GM18526 (cell line): ENCODE measurements around the gene LYZL6.

Source experiments
- POLR2A ChIP-seq: IDR thresholded peaks from 3 replicates; pipeline ENCODE4 v1.6.1; 2011; ENCODE audit not compliant: insufficient read length; ENCODE audit errors: extremely low read depth

The LYZL6 gene

GRCh38 chr17:35901631-35902175 is 41.8 kb downstream of the LYZL6 start:
- TF ChIP-seq POLR2A: no peak

- no peak for TF ChIP-seq POLR2A
These were observed 42.6 kb downstream of the LYZL6 start for GRCh38 chr17:35900708-35901480.

- TF ChIP-seq POLR2A: no peak
These were observed 43.2 kb downstream of the LYZL6 start for GRCh38 chr17:35900280-35900679.

- TF ChIP-seq POLR2A: no peak
These were observed 45.0 kb downstream of the LYZL6 start for GRCh38 chr17:35898283-35899070.

- no peak for TF ChIP-seq POLR2A
These were observed 47.6 kb downstream of the LYZL6 start for GRCh38 chr17:35895636-35896587.

- no peak for TF ChIP-seq POLR2A
These were observed 49.3 kb downstream of the LYZL6 start for GRCh38 chr17:35894206-35894605.

GRCh38 chr17:35893751-35894150 is 49.8 kb downstream of the LYZL6 start:
- no peak for TF ChIP-seq POLR2A

GRCh38 chr17:35892091-35893035 is 51.1 kb downstream of the LYZL6 start:
- TF ChIP-seq POLR2A: no peak

GRCh38 chr17:35891269-35891668 is 52.2 kb downstream of the LYZL6 start:
- no peak for TF ChIP-seq POLR2A

- TF ChIP-seq POLR2A: no peak
These were observed 52.7 kb downstream of the LYZL6 start for GRCh38 chr17:35890774-35891155.

GRCh38 chr17:35889818-35890773 is 53.4 kb downstream of the LYZL6 start:
- no peak for TF ChIP-seq POLR2A

GRCh38 chr17:35889241-35889640 is 54.3 kb downstream of the LYZL6 start:
- no peak for TF ChIP-seq POLR2A
